Gastrocnemius medialis (tissue), 4 donors: ENCODE measurements around the gene AP4E1.

ENCODE experiments used
- CTCF ChIP-seq, 5 experiments: fragments of 450-650 bp in 3 of 5; fragments of 200-600 bp in 2 of 5; sonication (generic) in 2 of 5; IDR thresholded peaks in 4 of 5; conservative IDR thresholded peaks in 1 of 5; 1 replicate in 4 of 5; 2 replicates in 1 of 5; pipeline ENCODE4 v1.5.1; 2016 to 2019; ENCODE audit warnings: antibody characterized with exemption in 5 of 5, mild to moderate bottlenecking in 3 of 5, moderate library complexity in 3 of 5
- POLR2A ChIP-seq, 2 donors: fragments of 450-650 bp; IDR thresholded peaks; one replicate each; pipeline ENCODE4 v1.6.1; 2017; ENCODE audit warnings: antibody characterized with exemption in 2 of 2, mild to moderate bottlenecking in 2 of 2, moderate library complexity in 2 of 2

- TF ChIP-seq CTCF (IDR thresholded peaks at IDR 0.05 in 4 of 5, conservative IDR thresholded peaks at IDR 0.05 in 1 of 5): no peak
- no peak for TF ChIP-seq POLR2A (IDR thresholded peaks at IDR 0.05)
These were observed 17.7 kb upstream of the AP4E1 start for GRCh38 chr15:50890751-50891150.
